Measurements from ENCODE around the gene BMPR1A.

DNA sequence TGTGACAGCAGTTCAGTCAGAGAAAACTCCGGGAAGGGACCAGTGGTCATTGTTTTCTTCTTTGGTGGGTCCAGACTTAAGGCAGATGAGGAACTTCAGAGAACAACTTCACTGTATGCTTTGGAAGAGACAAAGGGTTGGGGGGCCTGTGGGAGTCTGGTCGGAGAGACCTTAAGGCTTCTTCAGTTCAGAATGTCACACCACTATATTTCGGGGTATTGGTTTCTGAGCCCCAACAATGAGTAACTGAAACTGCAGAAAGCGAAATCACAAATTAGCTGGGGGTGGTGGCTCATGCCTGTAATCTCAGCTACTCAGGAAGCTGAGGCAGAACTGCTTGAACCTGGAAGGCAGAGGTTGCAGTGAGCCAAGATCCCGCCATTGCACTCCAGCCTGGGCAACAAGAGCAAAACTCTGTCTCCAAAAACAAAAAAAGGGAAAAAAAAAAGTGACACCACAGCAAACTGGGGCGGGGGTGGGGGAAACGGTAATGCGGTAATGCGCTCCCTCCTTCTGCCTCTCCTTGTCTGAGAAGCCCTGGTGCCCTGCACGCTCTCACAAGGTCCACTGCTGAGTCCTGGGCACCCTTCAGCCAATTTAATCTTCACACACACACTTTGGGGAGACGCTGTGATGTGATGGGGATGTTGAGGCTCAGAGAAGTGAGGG, 209.7 kb downstream of the BMPR1A start:
- TF ChIP-seq CREM (CRISPR knock-in tag; IDR thresholded peaks at IDR 0.05) (no peak), NR2C2 (CRISPR knock-in tag; IDR thresholded peaks at IDR 0.05) (no peak), ELF4 (CRISPR knock-in tag; IDR thresholded peaks at IDR 0.05; ENCODE audit: low read depth) (no peak), MYBL2 (CRISPR knock-in tag; IDR thresholded peaks at IDR 0.05) (no peak), JUN (CRISPR knock-in tag; IDR thresholded peaks at IDR 0.05) (no peak), GABPB1 (CRISPR knock-in tag; IDR thresholded peaks at IDR 0.05) (no peak), NFATC4 (CRISPR knock-in tag; IDR thresholded peaks at IDR 0.05) (no peak)
- TF ChIP-seq, protein P1, sequence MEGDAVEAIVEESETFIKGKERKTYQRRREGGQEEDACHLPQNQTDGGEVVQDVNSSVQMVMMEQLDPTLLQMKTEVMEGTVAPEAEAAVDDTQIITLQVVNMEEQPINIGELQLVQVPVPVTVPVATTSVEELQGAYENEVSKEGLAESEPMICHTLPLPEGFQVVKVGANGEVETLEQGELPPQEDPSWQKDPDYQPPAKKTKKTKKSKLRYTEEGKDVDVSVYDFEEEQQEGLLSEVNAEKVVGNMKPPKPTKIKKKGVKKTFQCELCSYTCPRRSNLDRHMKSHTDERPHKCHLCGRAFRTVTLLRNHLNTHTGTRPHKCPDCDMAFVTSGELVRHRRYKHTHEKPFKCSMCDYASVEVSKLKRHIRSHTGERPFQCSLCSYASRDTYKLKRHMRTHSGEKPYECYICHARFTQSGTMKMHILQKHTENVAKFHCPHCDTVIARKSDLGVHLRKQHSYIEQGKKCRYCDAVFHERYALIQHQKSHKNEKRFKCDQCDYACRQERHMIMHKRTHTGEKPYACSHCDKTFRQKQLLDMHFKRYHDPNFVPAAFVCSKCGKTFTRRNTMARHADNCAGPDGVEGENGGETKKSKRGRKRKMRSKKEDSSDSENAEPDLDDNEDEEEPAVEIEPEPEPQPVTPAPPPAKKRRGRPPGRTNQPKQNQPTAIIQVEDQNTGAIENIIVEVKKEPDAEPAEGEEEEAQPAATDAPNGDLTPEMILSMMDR (IDR thresholded peaks at IDR 0.05): no peak
- TF ChIP-seq, protein P2, sequence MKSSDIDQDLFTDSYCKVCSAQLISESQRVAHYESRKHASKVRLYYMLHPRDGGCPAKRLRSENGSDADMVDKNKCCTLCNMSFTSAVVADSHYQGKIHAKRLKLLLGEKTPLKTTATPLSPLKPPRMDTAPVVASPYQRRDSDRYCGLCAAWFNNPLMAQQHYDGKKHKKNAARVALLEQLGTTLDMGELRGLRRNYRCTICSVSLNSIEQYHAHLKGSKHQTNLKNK (CRISPR knock-in tag; IDR thresholded peaks at IDR 0.05): no peak
- TF ChIP-seq, protein P3, sequence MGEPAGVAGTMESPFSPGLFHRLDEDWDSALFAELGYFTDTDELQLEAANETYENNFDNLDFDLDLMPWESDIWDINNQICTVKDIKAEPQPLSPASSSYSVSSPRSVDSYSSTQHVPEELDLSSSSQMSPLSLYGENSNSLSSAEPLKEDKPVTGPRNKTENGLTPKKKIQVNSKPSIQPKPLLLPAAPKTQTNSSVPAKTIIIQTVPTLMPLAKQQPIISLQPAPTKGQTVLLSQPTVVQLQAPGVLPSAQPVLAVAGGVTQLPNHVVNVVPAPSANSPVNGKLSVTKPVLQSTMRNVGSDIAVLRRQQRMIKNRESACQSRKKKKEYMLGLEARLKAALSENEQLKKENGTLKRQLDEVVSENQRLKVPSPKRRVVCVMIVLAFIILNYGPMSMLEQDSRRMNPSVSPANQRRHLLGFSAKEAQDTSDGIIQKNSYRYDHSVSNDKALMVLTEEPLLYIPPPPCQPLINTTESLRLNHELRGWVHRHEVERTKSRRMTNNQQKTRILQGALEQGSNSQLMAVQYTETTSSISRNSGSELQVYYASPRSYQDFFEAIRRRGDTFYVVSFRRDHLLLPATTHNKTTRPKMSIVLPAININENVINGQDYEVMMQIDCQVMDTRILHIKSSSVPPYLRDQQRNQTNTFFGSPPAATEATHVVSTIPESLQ (CRISPR knock-in tag; IDR thresholded peaks at IDR 0.05): no peak
